Measurements from ENCODE around the gene ACER1. TPM values are rescaled to one million over a fixed set of nuclear protein-coding genes. Genes with fewer than 3 reads are reported as not detected.
"Not testable (repeated sequence)": the region's sequence is repeated elsewhere in the genome, so short reads cannot be mapped to it uniquely, and the experiment has no call there.

Gene ACER1
- total RNA-seq, 2 donors from 2014 or later: not detected

GRCh38 chr19:6287269-6287885, 46.0 kb downstream of the ACER1 start:
- H3K4me1 ChIP-seq (ENCODE audit: control insufficient read depth, insufficient read depth, low read length): no peaks in the 10 kb centered on the region
- H3K4me3 Mint-ChIP-seq: no peak overlapping the region
- no peaks in the 10 kb centered on the region for H3K36me3 ChIP-seq (ENCODE audit: control insufficient read depth, insufficient read depth, low read length)
- no peak for TF ChIP-seq CTCF (conservative IDR thresholded peaks at IDR 0.05)
- no peak overlapping the region for H3K27ac Mint-ChIP-seq
- DNase-seq: no peak
- H3K9ac ChIP-seq (ENCODE audit: extremely low read depth, low read length, poor library complexity, severe bottlenecking): no peak overlapping the region
- no peaks in the 10 kb centered on the region for H3K27me3 ChIP-seq (ENCODE audit: control insufficient read depth, insufficient read depth, low read length, poor library complexity, severe bottlenecking)
- peaks cover 13% of the 10 kb centered on the region for H3K27me3 Mint-ChIP-seq (ENCODE audit: insufficient read depth)
- H3K9me3 ChIP-seq (ENCODE audit: control insufficient read depth, low read length): peaks cover 41% of the 10 kb centered on the region
- 79 to 82% methylated on average over 4 to 6 of the region's 6 CpGs for WGBS, 2 experiments (ENCODE audit: insufficient coverage in 1 of 2, insufficient read length in 1 of 2)
- H3K27ac ChIP-seq (ENCODE audit: low read depth, low read length): no peak overlapping the region
- H3K4me1 Mint-ChIP-seq: no peaks in the 10 kb centered on the region
- no peak overlapping the region for H3K4me3 ChIP-seq (ENCODE audit: low read length)
- peaks cover 89% of the 10 kb centered on the region for H3K9me3 Mint-ChIP-seq
- no peaks in the 10 kb centered on the region for H3K36me3 Mint-ChIP-seq (ENCODE audit: low read depth)

DNA sequence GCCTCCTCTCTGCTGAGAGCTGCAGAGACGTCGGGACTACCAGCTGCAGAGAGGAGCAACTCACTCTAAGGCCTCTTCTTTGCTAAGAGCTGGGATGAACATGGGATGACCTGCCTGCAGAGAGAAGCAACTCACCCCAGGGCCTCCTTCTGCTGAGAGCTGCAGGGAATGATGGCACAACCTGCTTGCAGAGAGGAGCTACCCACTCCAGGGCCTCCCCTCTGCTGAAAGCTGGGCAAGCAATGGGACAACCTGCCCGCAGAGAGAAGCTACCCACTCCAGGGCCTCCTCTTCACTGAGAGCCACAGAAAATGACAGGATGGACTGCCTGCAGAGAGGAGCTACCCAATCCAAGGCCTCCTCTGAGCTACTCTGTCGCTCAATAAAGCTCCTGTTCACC, 46.7 kb downstream of the ACER1 start:
- Histone ChIP-seq H3K27me3 (ENCODE audit: control insufficient read depth, insufficient read depth, low read length, poor library complexity, severe bottlenecking) (no peaks in the 10 kb centered on the region), H3K4me1 (ENCODE audit: control insufficient read depth, insufficient read depth, low read length) (no peaks in the 10 kb centered on the region), H3K27ac (ENCODE audit: low read depth, low read length) (no peak overlapping the region), H3K36me3 (ENCODE audit: control insufficient read depth, insufficient read depth, low read length) (no peaks in the 10 kb centered on the region), H3K4me3 (ENCODE audit: low read length) (no peak overlapping the region), H3K9ac (ENCODE audit: extremely low read depth, low read length, poor library complexity, severe bottlenecking) (no peak overlapping the region), H3K9me3 (ENCODE audit: control insufficient read depth, low read length) (peaks cover 34% of the 10 kb centered on the region)
- no peak for DNase-seq
- no peak for TF ChIP-seq CTCF (conservative IDR thresholded peaks at IDR 0.05)
- no peak overlapping the region for H3K4me3 Mint-ChIP-seq
- H3K4me1 Mint-ChIP-seq: no peaks in the 10 kb centered on the region
- WGBS, 2 experiments (ENCODE audit: insufficient coverage in 1 of 2, insufficient read length in 1 of 2): 75 to 83% methylated on average over 4 of the region's 4 CpGs
- peaks cover 86% of the 10 kb centered on the region for H3K9me3 Mint-ChIP-seq
- peaks cover 15% of the 10 kb centered on the region for H3K27me3 Mint-ChIP-seq (ENCODE audit: insufficient read depth)
- H3K36me3 Mint-ChIP-seq (ENCODE audit: low read depth): no peaks in the 10 kb centered on the region
- no peak overlapping the region for H3K27ac Mint-ChIP-seq

GRCh38 chr19:6282393-6282792, 51.0 kb downstream of the ACER1 start:
- not testable (repeated sequence) for H3K36me3 ChIP-seq (ENCODE audit: control insufficient read depth, insufficient read depth, low read length); H3K4me1 ChIP-seq (ENCODE audit: control insufficient read depth, insufficient read depth, low read length); H3K27ac Mint-ChIP-seq; H3K27me3 ChIP-seq (ENCODE audit: control insufficient read depth, insufficient read depth, low read length, poor library complexity, severe bottlenecking); H3K9ac ChIP-seq (ENCODE audit: extremely low read depth, low read length, poor library complexity, severe bottlenecking); H3K4me3 Mint-ChIP-seq; H3K27ac ChIP-seq (ENCODE audit: low read depth, low read length); H3K36me3 Mint-ChIP-seq (ENCODE audit: low read depth); DNase-seq; H3K4me3 ChIP-seq (ENCODE audit: low read length)
- peaks cover 10% of the 10 kb centered on the region for H3K27me3 Mint-ChIP-seq (ENCODE audit: insufficient read depth)
- peaks cover 53% of the 10 kb centered on the region for H3K9me3 Mint-ChIP-seq
- WGBS, 2 experiments (ENCODE audit: insufficient coverage in 1 of 2, insufficient read length in 1 of 2): 82% methylated on average over 2 of the region's 6 CpGs; no CpG with 5 or more reads in 1 of the 2 experiments
- peaks cover 16% of the 10 kb centered on the region for H3K4me1 Mint-ChIP-seq
- H3K9me3 ChIP-seq (ENCODE audit: control insufficient read depth, low read length): peaks cover 15% of the 10 kb centered on the region

Measured in endodermal cell (in vitro differentiated cells).